NT2/D1 (cell line): ENCODE data around the gene FMN2.

Experiments used
- SUZ12 ChIP-seq: IDR thresholded peaks from 2 replicates; pipeline ENCODE4 v1.6.1; 2011; ENCODE audit not compliant: insufficient read length, insufficient read depth; ENCODE audit errors: extremely low read depth
- YY1 ChIP-seq: IDR thresholded peaks from 2 replicates; pipeline ENCODE4 v1.6.1; 2011; ENCODE audit not compliant: insufficient read length, insufficient read depth
- ZNF274 ChIP-seq: IDR thresholded peaks from 2 replicates; pipeline ENCODE4 v1.6.1; 2011; ENCODE audit warnings: mild to moderate bottlenecking, low read depth, low read length

GRCh38 chr1:240117930-240118329 is 26.2 kb downstream of the FMN2 start:
- TF ChIP-seq YY1: no peak
- no peak for TF ChIP-seq ZNF274
- TF ChIP-seq SUZ12: no peak
